Activated CD4-positive, alpha-beta T cell treated with anti-CD3 and anti-CD28 coated beads, Interleukin-2, amount 50 U/mL, for 16 hours (primary cell): ENCODE data around the gene TBXAS1.

ENCODE experiments used
- DNase-seq: peaks from one replicate; pipeline ENCODE4 v3.0.0-alpha.2; 2020

TBXAS1 gene

GRCh38 chr7:140007051-140007690, 178.1 kb downstream of the TBXAS1 start:
- DNase-seq = no peak

GRCh38 chr7:140008755-140009610, 179.9 kb downstream of the TBXAS1 start:
- DNase-seq = no peak

GRCh38 chr7:140009735-140010134, 180.7 kb downstream of the TBXAS1 start:
- DNase-seq = no peak

DNA sequence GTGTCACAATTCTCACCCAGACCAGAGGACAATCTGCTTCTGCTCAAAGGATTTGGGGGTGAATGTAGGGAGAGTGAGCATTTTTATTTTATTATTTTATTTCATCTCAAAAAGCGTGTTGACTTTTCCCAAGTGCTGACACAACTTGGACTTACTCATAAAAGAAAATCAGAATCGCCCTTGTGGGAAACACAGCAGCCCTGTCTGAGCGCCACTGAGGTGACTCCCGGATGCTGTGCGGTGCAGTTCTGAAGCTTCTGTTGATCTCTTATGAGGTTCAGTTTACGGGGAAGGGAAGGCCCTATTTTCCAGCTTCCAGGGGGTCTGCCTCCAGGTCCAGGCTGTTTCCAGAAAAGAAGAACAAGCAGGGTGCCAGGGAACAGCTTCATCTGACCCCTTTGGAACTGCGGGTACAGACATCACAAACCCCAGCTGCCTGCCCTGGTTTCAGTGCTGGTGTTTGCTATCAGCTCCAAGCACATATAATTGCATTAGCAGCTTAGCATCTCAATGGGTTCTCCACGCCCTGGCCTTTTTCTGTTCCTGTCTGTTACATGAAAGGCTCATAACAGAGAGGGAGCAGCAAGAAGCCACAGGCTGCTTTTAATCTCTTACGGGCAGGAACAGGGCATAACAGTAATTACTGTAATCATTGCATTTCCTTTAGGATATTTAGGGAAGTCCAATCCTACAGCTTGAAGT, 181.3 kb downstream of the TBXAS1 start:
- no peak for DNase-seq

- no peak for DNase-seq
Measured at GRCh38 chr7:140013676-140014075, 184.6 kb downstream of the TBXAS1 start.

GRCh38 chr7:140014123-140014522, 185.1 kb downstream of the TBXAS1 start:
- DNase-seq = no peak

DNA sequence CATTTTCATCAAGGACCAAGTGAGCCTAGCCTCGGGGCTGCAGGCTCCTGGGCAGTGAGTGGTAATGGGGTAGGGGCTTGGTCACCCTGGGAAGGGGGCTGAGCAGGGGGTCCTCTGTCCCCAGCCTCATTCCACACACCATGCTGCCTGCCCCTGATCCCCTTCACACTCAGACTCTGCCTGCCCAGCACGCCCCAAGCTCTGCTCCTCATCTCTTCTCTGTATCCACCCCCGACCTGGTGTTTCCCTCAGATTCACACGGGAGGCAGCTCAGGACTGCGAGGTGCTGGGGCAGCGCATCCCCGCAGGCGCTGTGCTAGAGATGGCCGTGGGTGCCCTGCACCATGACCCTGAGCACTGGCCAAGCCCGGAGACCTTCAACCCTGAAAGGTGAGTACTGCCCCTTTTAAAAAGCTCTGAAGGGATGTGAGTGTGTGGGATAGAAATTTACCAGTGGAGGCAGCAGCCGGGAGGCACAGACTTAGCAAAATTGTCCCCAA, 186.5 kb downstream of the TBXAS1 start:
- DNase-seq = no peak

DNA sequence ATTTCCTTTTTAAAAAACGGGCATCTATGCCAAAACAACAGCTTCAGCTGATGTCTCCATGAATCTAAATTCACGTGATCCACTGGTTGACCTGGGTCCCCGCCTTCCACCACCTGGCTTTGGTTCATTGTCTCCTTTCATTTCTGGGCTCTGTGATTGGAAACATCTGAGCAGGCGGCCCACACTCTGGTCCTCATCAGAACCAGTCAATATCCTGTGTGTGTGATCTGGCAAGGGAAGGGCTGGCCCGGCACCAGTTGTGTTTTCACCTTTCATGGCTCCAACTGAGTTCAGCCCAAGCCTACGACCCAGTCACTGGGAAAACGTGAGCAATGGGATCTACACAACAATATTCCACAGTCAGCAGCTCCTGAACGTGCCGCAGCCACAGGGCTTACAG, 187.5 kb downstream of the TBXAS1 start:
- DNase-seq = no peak

GRCh38 chr7:140017034-140017433, 188.0 kb downstream of the TBXAS1 start:
- DNase-seq = no peak

DNA sequence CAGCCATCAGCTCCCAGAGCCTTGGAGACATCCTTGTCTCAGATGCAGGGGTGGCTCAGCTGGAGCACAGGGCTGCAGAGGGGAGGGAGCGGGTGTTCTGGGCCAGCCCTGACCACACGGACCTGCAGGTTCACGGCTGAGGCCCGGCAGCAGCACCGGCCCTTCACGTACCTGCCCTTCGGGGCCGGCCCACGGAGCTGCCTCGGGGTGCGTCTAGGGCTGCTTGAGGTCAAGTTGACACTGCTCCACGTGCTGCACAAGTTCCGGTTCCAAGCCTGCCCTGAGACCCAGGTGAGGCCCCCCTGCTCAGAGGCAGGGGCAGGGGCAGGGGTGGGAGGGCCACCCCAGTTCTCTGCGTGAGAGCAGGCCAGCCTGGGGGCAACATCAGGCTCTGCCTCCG, 188.5 kb downstream of the TBXAS1 start:
- no peak for DNase-seq

GRCh38 chr7:140018125-140019043, 189.3 kb downstream of the TBXAS1 start:
- no peak for DNase-seq

DNA sequence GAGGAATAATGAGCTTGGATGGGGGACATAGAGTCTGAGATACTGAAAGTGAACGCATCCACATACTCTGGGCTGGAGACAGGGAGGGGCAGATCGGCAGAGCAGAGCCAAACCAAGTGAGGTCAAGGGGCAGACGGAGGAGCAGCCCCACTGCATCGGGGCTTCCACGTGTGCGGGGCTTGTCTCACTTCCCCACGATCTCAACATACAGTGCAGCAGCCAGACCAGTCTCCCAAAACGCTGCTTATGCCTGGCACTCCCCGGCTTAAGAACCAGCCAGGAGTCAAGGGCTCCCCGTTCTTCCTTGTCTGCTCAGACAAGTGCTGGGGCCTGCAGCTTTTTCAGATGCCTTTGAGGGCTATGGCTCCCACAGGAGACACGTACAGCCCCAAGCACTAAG, 190.1 kb downstream of the TBXAS1 start:
- no peak for DNase-seq

DNA sequence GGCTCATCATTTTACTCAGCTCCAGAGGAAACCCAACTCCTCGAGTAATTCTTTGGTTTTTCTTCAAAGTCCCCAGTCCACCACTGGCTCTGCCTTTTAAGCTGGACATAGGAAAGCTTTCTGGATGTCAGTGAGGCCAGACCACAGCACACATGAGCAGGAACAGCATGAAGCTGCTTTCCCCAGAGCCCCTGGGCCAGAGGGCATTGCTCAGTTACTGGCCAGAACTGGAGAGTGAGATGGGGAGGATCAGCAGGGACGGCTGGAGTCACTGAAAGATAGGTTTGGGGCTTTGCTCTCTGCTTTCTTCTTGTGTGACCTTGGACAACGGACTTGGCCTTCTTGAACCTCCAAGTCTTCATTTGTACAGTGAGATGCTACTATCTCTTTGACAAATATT, 190.5 kb downstream of the TBXAS1 start:
- no peak for DNase-seq

DNA sequence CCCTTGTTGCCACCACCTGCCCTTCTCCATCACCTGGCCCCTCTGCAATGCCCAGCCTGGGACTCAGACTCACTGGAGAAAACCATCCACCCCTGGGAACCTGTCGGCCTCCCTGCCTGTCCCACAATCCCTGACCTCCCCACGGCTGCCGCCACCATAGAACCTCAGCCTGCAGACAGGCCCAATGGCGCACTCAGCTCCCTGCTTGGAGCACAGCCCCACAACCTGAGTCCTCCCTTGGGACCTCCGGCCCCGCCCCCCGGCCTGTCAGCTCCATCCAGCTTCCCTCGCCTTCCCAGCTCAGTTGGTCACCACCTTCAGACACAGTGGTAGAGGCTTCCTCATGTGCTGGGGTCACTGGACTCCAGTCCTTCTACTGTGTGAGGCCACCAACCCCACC, 192.5 kb downstream of the TBXAS1 start:
- no peak for DNase-seq

- no peak for DNase-seq
Measured at GRCh38 chr7:140022582-140023211, 193.6 kb downstream of the TBXAS1 start.

DNA sequence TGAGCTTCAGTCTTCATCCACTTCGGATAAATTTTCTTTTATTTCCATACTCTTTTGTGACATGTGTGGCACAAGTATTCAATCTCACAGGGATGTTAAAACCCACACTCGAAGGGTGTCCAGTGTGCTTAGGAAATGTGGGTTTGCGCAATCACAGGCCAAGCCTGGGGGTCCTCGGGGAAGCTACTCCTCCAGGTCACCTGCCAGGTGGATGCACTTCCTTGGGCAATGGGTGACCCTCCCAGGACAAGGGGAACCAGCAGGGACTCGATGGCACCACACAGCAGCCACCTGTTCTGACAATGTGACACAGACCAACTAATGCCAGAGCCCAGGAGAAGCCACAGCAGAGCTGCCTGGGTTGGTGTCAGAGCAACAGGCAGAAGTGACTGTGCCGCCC, 194.7 kb downstream of the TBXAS1 start:
- no peak for DNase-seq

GRCh38 chr7:140024585-140024984, 195.5 kb downstream of the TBXAS1 start:
- no peak for DNase-seq

- no peak for DNase-seq
Measured at GRCh38 chr7:140025241-140025640, 196.2 kb downstream of the TBXAS1 start.

DNA sequence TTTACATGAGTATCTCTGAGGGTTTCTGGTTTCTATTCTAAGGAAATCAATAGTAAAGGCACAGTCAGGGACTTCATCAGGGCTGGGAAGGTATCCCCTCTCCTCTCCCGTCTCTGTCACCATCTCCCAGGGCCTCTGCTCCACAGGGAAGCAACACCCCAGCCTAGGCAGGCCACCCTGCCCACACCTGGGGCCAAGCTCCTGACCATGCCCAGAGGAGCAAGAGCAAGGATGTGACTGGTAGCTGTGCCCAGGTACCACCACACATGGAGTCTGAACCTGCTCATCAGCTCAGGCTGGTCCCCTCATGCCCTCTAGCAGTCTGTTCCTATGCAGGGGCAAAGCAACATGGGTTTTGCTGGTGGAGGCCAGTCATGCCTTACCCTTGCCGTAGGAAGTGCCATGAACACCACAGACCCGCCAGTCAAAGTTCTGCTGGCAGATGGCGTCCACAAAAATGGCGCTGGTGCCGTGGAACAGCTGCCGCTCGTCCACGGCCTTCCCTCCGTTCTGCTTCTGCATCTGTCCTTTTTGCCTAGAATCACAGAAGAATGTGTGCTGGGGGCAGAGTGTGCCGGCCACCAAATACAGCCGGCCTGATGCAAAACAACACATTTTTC, 196.9 kb downstream of the TBXAS1 start:
- DNase-seq = no peak

DNA sequence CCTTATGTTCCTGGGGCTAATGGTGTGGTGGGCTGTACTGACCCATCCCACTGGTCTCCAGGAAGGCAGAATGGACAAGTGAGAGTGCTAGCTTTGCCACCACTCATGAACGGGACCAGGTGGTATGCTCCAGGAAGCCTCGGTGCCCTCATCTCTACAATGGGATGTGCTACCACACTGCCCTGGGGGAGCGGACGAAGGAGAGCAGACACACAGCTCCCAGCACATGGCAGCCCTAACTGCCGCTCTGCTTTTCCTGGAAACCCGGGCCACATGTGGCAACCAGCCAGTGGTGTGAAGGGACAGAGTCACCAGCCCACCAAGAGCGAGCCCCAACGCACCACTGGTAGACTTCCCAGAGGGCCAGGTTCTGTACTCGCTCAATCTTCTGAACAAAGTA, 197.9 kb downstream of the TBXAS1 start:
- DNase-seq = no peak

DNA sequence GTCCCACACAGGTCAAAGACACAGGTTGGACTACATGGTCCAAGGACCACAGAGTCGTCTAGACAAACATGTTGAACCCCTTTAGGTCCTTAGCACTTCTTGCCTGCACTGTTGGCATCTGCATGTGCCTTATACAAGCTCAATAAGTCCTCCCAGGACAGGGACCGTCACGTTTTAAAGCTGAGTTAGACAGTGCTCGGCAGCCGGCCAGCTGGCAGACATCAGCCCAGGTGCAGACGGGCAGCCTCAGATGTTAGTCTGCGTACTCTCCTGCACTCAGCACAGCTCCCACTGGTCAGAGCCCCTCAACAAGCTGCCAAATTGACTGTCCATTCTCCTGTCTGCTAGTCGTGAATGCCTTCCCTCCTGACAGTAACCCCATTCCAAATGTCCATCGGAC, 198.8 kb downstream of the TBXAS1 start:
- no peak for DNase-seq

GRCh38 chr7:140028311-140028710, 199.2 kb downstream of the TBXAS1 start:
- no peak for DNase-seq
